ENCODE data around the gene CYTH1. TPM values are rescaled to one million over a fixed set of nuclear protein-coding genes. Genes with fewer than 3 reads are reported as not detected.

CYTH1 gene
- total and polyA plus RNA-seq, 10 of the 15 experiments (the other 5 are each of a cell fraction or from before 2014, with no cell fraction given): 6.6 to 188 (median 145) TPM

DNA sequence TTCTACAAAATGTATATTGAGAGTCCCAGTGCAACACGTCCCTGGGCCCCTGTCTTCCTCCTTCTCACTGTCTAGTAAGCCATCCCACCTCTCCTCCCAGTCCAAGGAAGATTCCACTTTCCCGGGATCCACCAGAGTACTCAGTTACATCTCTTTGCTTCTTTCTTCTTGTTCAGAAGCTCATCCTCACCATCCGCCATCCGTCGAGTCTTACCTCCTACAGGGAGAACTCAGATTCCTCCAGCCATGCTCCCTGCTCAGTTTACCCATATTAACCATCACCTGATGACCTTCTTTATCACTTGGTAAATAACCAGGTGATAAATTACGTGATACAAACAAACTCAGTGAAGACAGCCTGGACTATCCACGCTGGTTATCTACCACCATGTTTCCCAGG, 57.1 kb downstream of the CYTH1 start:
- H2AFZ ChIP-seq (ENCODE audit: control insufficient read depth, low read depth, low read length): no peak overlapping the region
- RAD21 ChIA-PET (ENCODE audit: unreplicated experiment): interaction anchor here (0.9 to 20.3 kb wide), 6 partner anchors 11 to 55 kb away, joined by 3 to 537 read pairs (median 4); no protein-coding TSS in a partner anchor
- BruUV-seq (replicated peaks): TSS peak; percentile 24
- SMC1A ChIA-PET (ENCODE audit: uncharacterized antibody, unreplicated experiment): interaction anchor here (0.6 to 20.6 kb wide), 9 partner anchors 10 to 55 kb away, joined by 3 to 490 read pairs (median 5); no protein-coding TSS in a partner anchor
- DNase-seq (ENCODE audit: low read depth, low spot score) (no peak), FAIRE-seq (no peak), ATAC-seq (no peak)
- intact Hi-C loops (cut with micrococcal nuclease; ENCODE audit: unreplicated experiment) (no loop called here), in situ Hi-C loops (cut with MboI) (no loop called here)
- H3K27me3 ChIP-seq (replicated peaks in 1 of 2; ENCODE audit: control insufficient read depth in 2 of 2, insufficient read depth in 2 of 2, low read length in 1 of 2): no peaks in the 10 kb centered on the region
- peaks cover 100% of the 10 kb centered on the region for H3K79me2 ChIP-seq (ENCODE audit: control insufficient read depth, insufficient read depth, low read length)
- H3K4me1 ChIP-seq (ENCODE audit: control insufficient read depth, insufficient read depth, low read length): peaks cover 85% of the 10 kb centered on the region
- peak overlapping the region; percentile 75 for H3K4me2 ChIP-seq (ENCODE audit: control insufficient read depth, insufficient read depth)
- peak overlapping the region; percentile 74 for H3K27ac ChIP-seq (ENCODE audit: control insufficient read depth, insufficient read depth)
- no peak overlapping the region for H3K9ac ChIP-seq (ENCODE audit: control insufficient read depth, insufficient read depth, low read length)
- peak overlapping the region; percentile 38; the same call in 1 of the 2 replicates for H3K4me3 ChIP-seq
- no peaks in the 10 kb centered on the region for H3K9me3 ChIP-seq (replicated peaks; ENCODE audit: control insufficient read depth, insufficient read depth, low read length)
- H4K20me1 ChIP-seq (ENCODE audit: control insufficient read depth, insufficient read depth): 0 out of 2 replicates have a peak, but pooled peaks cover 5% of the 10 kb centered on the region
- TF ChIP-seq POLR2A (IDR thresholded peaks at IDR 0.05; ENCODE audit: low read depth, low read length) (0 out of 2 replicates have a peak, but pooled peaks have one; percentile 14), CBX3 (IDR thresholded peaks at IDR 0.05; ENCODE audit: borderline replicate concordance, low read depth) (no peak), ZNF274 (IDR thresholded peaks at IDR 0.05; ENCODE audit: insufficient read depth, insufficient read length) (no peak), POU2F2 (IDR thresholded peaks at IDR 0.05; ENCODE audit: borderline replicate concordance, low read depth, low read length) (no peak), ZNF384 (IDR thresholded peaks at IDR 0.05; ENCODE audit: borderline replicate concordance, low read depth, low read length) (no peak), KDM1A (IDR thresholded peaks at IDR 0.05; ENCODE audit: borderline replicate concordance) (no peak), ATF7 (IDR thresholded peaks at IDR 0.05; ENCODE audit: low read depth) (no peak)
- WGBS (ENCODE audit: insufficient coverage, insufficient replicate concordance, low lambda C conversion rate, missing lambda C conversion rate): 39% methylated on average over 7 of the region's 7 CpGs
- CTCF ChIA-PET: interaction anchor here (1.0 to 8.1 kb wide), 7 partner anchors 9 to 35 kb away, joined by 3 to 78 read pairs (median 7); no protein-coding TSS in a partner anchor
- POLR2A ChIA-PET: interaction anchor here (0.6 to 21.4 kb wide), 5 partner anchors 10 to 1028 kb away, joined by 3 to 384 read pairs (median 5); no protein-coding TSS in a partner anchor
- peaks cover 11 to 18% of the 10 kb centered on the region in 2 experiments for H3K36me3 ChIP-seq (ENCODE audit: control insufficient read depth in 2 of 2, insufficient read depth in 2 of 2, low read length in 1 of 2)

DNA sequence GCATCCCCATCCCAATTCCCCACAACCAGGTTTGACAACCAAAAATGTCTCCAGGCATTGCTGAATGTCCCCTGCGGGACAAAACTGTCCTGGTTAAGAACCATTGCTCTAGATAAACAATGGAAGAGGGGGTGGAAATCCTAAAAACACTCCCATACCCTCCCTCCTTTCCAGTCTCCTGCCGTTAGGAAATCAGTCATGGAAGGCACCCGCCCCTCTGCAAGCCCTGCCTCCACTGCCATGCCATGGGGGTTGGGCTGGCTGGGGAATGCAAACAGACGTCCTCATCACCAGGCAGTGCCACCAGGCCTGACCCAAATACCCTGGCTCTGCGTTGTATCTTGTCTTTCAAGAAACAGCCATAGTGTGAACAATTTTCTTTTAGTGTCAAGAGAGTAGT, 57.5 kb downstream of the CYTH1 start:
- Histone ChIP-seq H3K36me3 (ENCODE audit: control insufficient read depth in 2 of 2, insufficient read depth in 2 of 2, low read length in 1 of 2) (peaks cover 11 to 18% of the 10 kb centered on the region in 2 experiments), H3K27me3 (replicated peaks in 1 of 2; ENCODE audit: control insufficient read depth in 2 of 2, insufficient read depth in 2 of 2, low read length in 1 of 2) (no peaks in the 10 kb centered on the region), H2AFZ (ENCODE audit: control insufficient read depth, low read depth, low read length) (no peak overlapping the region), H3K9me3 (replicated peaks; ENCODE audit: control insufficient read depth, insufficient read depth, low read length) (no peaks in the 10 kb centered on the region), H3K4me1 (ENCODE audit: control insufficient read depth, insufficient read depth, low read length) (peaks cover 85% of the 10 kb centered on the region), H4K20me1 (ENCODE audit: control insufficient read depth, insufficient read depth) (0 out of 2 replicates have a peak, but pooled peaks cover 5% of the 10 kb centered on the region), H3K79me2 (ENCODE audit: control insufficient read depth, insufficient read depth, low read length) (peaks cover 100% of the 10 kb centered on the region), H3K4me2 (ENCODE audit: control insufficient read depth, insufficient read depth) (peak overlapping the region; percentile 75), H3K4me3 (no peak overlapping the region), H3K27ac (ENCODE audit: control insufficient read depth, insufficient read depth) (peak overlapping the region; percentile 74), H3K9ac (ENCODE audit: control insufficient read depth, insufficient read depth, low read length) (peak overlapping the region; percentile 29; the same call in 1 of the 2 replicates)
- ChIA-PET CTCF (interaction anchor here (1.1 to 8.1 kb wide), 4 partner anchors 11 to 35 kb away, joined by 3 to 78 read pairs (median 30); no protein-coding TSS in a partner anchor), POLR2A (interaction anchor here (1.5 to 21.4 kb wide), 4 partner anchors 10 to 14 kb away, joined by 3 to 384 read pairs (median 10); no protein-coding TSS in a partner anchor), SMC1A (ENCODE audit: uncharacterized antibody, unreplicated experiment) (interaction anchor here (0.7 to 20.6 kb wide), 7 partner anchors 11 to 28 kb away, joined by 3 to 490 read pairs (median 5); no protein-coding TSS in a partner anchor), RAD21 (ENCODE audit: unreplicated experiment) (interaction anchor here (1.3 to 20.7 kb wide), 4 partner anchors 10 to 53 kb away, joined by 3 to 537 read pairs (median 278); no protein-coding TSS in a partner anchor)
- BruUV-seq (replicated peaks): no TSS peak
- no peak for ATAC-seq
- in situ Hi-C loops (cut with MboI): no loop called here
- TF ChIP-seq ZSCAN29 (IDR thresholded peaks at IDR 0.05): no peak
- no peak for DNase-seq (ENCODE audit: low read depth, low spot score)
- FAIRE-seq: no peak
- intact Hi-C loops (cut with micrococcal nuclease; ENCODE audit: unreplicated experiment): no loop called here
- WGBS (ENCODE audit: insufficient coverage, insufficient replicate concordance, low lambda C conversion rate, missing lambda C conversion rate): 15% methylated on average over 5 of the region's 5 CpGs

Measured in GM12878 (cell line).